OCI-M2 (cell line): Measurements from ENCODE around the gene FKBP9.
"Not testable (repeated sequence)": the region's sequence is repeated elsewhere in the genome, so short reads cannot be mapped to it uniquely, and the experiment has no call there.

Experiments
- DNase-seq: peaks from one replicate; lab custom pipeline; 2025; ENCODE audit not compliant: unreplicated experiment; lab: John Stamatoyannopoulos, UW

The FKBP9 gene, protein sequence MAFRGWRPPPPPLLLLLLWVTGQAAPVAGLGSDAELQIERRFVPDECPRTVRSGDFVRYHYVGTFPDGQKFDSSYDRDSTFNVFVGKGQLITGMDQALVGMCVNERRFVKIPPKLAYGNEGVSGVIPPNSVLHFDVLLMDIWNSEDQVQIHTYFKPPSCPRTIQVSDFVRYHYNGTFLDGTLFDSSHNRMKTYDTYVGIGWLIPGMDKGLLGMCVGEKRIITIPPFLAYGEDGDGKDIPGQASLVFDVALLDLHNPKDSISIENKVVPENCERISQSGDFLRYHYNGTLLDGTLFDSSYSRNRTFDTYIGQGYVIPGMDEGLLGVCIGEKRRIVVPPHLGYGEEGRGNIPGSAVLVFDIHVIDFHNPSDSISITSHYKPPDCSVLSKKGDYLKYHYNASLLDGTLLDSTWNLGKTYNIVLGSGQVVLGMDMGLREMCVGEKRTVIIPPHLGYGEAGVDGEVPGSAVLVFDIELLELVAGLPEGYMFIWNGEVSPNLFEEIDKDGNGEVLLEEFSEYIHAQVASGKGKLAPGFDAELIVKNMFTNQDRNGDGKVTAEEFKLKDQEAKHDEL

DNA sequence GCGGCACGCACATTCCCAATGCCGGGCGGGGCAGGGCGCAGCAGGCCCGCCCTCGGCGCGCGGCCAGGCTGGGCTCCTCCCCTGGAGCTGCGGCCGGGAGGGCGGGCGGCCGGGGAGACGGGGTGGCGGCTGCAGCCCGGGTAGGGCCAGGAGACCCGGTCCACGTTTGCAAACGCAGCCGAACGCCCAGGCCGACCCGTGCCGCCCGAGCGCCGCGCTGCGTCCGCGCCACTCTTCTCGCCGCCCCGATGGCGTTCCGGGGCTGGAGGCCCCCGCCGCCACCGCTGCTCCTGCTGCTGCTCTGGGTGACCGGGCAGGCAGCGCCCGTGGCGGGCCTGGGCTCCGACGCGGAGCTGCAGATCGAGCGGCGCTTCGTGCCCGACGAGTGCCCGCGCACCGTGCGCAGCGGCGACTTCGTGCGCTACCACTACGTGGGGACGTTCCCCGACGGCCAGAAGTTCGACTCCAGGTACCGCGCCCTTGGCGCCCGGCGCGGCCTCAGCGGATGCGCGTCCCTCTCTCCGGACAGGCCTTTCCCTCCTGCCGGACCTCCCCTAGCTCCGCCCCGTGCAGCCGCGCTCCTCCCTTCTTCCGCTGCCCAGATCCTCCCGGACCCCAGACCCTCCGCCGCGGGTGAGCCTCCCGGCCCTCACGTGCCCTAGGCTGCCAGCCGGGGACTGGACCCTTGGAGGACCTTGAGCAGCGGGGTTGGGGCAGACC is at the start of gene FKBP9:
Gene FKBP9 (plus strand): TSS at position 115 of the 720 bp plus-strand sequence. CDS start 134 bp downstream, at position 249.
- DNase-seq: no peak

DNA sequence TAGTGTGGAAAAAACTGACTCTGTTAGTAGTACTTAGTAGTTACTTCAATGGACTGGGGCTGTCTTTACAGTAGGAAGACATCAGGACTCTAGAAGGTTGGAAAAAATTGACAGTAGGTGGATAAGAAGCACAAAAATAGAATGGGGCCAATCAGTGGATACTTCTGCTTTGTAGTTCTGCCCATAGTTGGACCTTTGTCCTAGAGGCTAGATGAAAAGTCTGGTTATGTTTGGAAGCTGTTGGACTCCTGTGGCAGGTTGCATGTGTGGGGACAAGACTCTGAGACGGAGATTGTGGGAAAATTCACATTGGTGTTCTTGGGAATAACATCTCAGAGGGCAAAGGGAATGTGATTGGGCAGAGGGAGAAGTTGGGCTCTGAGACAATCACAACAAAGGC is 47.0 kb upstream of the FKBP9 start:
- DNase-seq: no peak

DNA sequence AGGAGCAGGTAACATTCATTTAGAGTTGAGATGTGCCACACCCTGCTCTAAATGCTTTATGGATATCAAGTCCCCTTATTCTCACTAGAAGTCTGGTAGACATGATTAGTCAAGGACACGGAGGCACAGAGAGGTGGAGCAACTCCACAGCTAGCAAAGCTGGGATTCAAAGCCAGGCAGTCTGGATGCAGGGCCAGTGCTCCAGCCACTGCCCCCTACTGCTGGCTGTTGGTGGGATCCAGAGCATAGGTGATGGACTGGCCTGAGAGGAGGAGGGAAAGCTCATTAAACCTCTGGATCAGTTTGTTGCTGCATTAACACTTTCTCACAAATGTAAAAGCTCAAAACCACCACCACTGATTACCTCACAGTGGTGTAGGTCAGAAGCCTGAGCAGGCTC is 43.1 kb upstream of the FKBP9 start:
- no peak for DNase-seq

DNA sequence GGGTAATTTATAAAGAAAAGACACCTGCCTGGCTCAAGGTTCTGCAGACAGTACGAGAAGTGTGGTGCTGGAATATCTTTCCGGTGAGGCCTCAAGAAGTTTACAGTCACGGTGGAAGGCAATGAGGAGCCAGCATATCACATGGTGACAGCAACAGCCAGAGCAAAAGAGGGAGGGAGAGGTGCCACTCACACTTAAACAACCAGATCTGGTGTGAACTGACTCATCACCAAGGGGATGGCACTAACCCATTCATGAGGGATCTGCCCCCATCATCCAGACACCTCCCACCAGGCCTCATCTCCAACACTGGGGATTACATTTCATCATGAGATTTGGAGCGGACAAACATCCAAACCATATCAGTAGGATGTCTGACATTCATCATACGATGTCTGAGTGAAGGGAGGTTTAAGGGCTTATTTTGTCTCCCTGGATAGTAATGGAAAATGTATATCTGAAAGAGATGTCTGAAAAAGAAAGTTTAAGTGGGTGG is 42.2 kb upstream of the FKBP9 start:
- no peak for DNase-seq

DNA sequence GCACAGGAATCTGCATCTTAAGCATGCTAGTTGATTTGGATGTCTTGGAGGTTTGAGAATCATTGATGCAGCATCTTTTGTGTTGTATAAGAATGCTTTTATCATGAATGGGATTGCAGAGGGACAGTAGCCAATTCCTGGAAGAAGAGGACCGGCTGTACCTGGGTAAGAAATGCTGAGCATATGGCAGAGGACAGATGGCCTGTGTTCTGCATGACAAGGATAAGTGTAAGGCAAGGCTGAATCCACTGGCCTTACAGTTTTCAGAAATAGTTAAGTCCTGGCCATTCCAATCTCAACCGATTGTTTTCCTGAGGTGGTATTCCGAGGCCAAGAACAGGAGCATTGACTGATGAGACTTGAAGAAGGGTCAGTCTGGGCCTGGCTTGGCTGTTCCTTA is 41.2 kb upstream of the FKBP9 start:
- no peak for DNase-seq

DNA sequence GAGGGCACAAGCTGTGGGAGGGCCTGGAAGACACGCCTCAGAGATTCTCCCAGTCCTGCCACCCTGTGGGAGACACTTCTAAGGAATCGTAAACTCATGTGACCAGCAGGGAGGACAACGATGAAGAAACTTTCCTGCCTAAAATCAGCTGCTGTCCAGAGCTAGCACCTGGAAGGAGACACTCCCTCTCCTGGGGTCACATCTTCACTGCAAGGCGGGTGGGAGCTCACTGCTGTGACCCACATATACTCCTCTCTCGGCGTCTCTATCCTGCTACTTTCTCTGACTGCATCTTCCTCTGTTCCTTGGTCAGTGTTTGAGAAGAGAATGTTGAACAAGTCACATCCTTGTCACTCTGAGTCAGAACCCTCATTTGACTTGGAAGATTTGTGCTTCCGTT is 40.2 kb upstream of the FKBP9 start:
- DNase-seq: not testable (repeated sequence)

DNA sequence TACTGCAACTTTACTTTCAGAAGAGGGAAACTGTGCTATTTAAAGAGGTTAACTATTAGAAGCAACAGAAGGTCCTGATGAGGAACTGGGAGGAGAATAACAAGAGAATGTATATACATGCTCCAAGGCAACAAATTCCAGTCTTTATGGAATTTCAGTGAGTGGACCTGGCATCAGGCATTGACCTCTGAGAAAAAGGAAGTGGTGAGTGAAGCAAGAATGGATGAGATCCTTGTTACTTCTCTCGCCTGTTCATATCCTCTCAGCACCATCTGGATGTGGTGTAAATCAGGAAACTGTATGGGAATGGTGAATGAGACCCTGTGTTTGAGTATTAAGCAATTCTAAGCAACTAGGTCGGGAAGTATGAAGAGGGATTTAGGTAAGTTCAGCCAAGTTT is 35.3 kb upstream of the FKBP9 start:
- no peak for DNase-seq

DNA sequence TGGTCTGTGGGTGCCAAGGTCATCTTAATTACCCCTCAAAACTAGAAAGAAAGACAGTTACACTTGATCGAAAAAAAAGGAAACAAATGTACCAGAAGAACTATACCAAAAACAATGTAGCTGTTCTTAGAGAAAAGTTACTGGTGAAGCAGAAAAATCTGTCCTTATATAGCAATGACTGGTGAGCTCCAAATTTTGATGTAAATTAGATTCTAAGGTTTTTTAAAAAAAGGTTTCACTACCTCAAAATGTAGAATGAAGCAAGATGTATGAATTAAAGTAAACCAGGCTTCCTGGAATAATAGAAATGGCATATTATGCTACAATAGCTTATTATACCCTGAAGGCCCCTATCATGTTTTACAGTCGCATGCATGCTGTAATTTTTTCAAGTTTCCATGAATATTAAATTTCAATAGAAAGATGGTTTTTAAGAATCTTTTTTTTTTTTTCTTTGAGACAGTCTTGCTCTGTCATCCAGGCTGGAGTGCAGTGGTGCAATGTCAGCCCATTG is 28.4 kb upstream of the FKBP9 start:
- no peak for DNase-seq

DNA sequence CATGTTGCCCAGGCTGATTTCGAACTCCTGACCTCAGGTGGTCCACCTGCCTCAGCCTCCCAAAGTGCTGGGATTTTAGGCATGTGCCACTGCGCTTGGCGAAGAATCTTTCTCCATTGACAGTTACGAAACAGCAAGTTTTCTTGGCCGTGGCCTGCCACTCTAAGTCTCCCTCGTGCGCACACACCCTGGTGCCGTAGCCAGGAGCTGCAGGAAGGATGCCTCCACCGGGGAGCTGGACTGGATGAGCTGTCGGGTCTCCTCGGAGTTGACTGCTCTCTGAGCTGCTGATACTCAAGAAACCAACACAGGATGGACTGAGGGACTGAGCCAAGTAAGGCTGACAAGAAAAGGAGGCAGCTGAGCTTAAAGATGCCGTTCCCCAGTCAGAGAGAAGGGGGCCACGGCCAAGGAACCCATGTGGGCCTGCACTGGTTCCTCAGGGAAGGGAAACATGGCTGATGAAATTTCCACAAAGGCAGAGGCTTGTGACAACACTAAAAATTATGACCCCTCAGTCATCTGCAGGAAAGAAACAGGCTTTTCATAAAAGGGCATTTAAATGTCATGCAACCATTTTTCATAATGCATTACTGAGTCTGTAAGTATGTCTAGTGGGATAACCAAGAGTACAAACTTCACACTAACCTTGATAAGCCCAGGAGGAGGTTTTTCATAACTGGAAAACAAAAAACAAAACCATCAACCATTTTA is 27.7 kb upstream of the FKBP9 start:
- DNase-seq: no peak

DNA sequence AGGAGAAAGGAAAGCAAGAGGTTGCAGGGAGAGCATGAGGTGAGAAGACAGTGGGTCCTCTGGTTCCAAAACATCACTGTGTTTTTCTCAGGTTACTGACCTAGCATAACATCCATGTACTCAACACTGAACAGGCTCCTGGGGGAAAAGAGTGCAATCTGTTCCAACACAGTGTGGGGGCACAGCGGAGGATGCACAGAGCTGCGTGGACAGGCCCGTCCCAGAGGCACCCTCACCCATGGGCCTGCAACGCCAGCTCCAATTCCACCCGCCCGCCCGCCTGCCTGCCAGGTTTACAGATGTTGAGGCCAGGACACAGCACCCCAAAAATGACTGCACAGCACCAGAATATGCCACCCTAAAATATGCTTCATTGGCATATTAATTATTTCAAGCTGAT is 26.9 kb upstream of the FKBP9 start:
- DNase-seq: no peak

DNA sequence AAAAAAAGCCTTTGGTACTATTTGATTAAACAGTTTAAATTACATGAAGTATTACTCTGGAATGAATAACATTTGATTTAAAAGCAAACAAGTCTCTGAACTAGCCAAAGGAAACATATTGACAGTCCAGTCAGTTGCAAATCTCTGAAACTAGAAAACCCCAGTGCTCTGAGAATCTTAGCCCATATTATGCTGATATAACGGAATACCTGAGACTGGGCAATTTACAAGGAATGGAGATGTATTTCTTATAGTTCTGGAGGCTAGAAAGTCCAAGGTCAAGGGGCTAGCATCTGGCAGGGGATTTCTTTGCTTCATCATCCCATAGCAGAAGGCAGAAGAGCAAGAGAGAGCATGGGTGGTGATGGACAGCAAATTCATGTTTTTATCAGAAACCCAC is 21.7 kb upstream of the FKBP9 start:
- DNase-seq: no peak

DNA sequence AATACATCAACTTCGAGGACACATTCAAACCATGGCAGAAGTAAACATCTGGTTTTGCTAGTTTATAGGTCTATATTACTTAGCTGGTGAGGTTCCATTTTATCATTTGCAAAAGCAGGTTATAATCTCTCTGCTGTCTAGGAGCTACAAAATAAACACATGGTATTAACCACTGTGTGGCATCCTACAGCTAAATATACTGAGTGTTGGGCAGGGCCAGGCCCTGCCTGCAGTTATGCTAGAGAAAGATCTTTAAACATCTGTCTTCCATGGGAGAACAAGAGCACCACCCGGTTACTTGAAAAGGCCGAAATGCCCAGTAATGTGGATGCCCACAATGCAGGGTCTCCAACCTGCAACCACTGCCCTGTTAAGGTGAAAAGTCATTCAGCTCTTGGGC is 20.6 kb upstream of the FKBP9 start:
- DNase-seq: no peak

DNA sequence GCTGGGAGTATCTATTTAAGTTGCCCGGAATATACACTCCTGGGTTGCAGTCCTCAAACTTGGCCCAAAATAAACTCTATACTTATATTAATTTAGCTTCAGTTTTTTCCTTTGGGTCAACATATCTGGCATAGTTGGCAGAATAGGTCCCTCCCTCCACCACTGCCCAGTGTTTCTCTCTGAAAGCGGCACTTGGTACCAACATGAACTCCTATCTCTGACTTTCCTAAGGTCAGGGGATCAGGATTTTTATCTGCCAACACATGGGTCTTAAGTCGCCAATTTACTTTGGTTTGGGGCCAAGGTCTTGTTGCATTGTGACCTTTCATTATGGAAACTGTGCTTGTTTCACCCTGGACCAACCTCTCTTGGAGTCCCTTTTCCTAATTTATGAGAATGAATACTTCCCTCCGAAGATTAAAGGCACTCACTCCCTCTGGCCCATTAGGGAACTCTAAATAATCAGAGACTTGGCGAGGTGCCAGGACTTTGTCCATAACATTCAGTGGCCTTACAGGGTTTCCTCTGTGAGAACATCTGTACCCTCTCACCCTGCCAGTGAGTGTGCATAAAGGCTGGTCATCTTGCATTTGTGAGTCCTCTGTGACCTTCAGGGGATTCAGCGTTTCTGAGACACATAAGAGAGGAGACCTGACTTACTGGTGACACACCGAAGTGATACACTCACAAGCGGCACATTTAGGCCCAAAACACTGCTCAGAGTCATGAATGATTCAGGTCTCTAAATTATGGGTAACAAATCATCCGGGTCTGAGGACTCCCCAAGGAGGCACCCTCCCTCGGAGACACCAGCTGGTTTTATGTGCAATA is 19.7 kb upstream of the FKBP9 start:
- no peak for DNase-seq

DNA sequence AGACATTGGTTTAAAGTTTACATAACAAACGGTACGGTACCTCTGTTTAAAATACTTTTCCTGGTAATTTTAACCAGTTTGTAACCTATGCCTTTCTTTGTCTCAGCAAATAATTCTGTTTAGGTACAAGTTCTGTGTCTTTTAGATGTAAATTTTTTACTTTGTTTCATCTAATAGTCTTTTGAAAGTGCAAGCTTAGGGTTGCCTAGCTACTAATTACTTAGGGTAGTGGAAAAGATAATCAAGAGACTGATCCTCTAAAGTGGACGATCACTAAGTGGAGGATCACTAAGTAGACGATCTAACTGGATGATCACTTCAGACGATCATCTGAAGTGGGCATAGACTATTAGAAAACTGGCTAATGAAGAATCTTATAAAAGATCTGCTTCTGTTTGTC is 16.1 kb upstream of the FKBP9 start:
- DNase-seq: no peak

DNA sequence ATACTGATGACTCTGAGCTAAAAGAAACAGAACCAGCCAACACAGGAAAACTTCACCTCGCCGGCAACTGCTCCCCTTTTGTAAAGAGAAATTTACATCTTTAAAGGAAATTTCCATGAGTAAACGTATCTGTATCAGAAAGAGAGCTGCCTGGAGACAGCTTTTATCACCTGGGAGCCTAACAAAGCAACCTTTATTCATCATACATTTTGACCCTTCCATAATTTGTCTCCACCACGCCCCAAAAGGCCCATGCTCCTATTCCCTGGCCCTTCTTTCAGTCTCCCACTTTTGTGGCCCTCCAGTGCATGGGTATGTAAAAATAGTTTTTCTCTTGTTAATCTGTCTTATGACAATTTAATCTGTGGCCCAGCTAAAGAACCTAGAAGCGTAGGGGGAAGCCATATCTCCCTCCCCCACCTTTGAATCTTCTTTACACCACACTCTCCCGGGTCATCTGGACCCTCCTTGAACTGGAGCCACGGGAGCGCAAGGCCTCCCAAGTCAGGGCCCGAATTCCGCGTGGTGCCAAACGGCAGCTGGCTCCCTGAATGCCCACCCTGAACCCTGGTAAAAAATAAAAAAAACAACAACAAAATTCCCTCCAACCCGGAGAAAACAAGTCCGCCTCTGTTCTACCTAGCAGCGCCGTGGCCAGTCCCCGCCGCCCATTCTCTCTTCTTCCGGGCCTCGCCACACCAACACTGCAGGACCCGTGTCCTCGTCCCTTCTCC is 15.4 kb upstream of the FKBP9 start:
- no peak for DNase-seq

DNA sequence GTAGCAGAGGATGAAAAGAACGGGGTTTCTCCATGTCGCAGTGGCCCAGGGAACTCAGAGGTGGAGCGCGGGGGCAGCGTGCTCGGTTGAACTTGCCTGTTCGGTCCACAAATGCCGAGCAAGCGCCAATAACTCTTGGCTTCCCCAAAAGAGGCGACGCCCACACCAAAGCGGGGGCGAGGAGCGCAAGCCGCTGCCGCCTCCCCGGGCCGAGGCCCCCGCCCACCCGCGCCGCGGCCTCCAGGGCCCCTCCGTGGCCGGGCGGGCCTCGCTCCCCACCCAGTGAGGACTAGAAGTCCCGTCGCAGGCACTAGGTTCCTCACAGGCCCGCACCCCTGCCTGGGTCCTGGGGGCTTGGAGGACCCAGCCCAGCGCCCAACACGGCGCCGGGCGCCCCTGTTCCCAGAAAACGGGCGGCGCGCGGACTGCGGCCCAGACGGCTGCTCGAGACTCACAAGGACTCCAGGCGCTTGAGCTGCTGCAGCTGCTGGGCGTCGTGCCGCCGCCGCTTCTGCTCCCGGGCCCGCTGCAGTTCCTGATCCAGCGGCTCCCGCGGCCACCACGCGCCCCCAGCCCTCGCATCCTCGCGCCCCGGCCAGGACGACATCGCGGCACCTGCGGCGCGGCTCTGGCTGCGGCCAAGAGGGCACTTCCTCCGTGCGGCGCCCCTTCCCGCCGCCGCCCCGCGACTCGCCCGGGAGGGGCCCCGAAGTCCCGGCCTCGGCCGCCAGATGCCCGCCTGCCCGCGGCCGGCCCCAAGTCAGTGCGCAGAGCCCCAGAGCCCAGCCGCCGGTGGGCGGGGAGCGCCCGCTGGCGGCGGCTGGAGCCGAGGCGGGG is 14.6 kb upstream of the FKBP9 start:
- DNase-seq: peak; percentile 22

DNA sequence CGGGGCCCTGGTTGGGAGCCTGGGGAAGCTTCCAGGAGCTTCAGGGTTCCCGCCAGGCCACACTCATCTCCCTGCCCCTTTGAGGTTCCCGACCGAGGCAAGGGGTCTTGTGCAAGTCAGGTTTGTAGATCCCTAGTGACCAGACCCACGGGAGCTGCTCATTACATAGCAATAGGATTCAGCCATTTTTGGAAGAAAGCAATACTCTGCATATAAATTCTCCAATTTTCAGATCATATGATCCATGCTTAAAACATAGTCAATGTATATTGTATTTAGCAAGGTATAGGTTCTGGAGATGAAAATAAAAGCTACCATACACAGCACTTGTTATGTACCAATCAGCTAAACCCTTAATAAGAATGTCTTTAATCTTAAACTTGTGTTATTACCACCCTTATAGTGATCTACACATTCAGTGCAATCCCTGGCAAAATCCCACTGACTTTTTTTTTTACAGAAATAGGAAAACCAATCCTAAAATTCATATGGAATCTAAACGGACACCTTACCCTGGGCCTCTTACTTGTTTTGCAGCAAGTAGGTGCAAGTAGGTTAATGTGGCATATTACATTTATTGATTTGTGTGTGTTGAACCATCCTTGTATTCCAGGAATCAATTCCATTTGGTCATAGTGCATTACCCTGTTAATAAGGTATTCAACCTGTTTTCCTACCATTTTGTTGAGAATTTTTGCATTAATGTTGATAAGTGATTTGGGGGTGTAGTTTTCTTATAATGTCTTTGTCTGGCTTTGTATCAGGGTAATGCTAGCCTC is 13.8 kb upstream of the FKBP9 start:
- DNase-seq: no peak

DNA sequence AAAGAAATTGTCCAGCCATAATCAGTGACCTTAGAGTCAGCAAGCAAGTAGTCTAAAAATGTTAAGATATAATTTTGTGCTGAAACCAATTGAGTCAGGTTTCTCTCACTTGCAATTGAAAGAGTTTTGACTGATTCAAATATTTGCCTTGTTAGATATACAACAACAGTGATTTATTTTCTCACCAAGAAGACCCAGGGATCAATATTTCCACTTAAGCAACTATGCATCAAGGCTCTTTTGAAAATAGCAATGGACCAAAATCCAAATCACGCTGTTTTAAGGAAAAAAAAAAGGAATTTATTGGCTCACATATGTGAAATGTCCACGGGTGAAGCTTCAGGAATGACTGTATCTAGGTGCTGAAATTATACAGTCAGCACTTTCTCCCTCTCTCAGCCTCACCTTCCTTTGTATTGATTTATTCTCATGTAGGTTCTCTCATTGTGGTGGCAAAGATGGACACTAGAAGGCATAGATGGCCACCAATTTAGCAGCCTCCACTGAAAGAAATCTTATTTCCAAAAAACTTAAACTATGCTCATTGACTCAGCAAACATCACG is 9.7 kb upstream of the FKBP9 start:
- DNase-seq: no peak
